ENCODE data around the gene ZNF511. TPM values are rescaled to one million over a fixed set of nuclear protein-coding genes. Genes with fewer than 3 reads are reported as not detected.

Gene ZNF511
- total RNA-seq, 6 donors from 2014 or later, result 12.6 to 44.2 (median 33.0) TPM

- WGBS, 2 donors, result 93% methylated on average over 6 of the region's 6 CpGs; no CpG with 5 or more reads in 1 of the 2 donors
- TF ChIP-seq EP300 (IDR thresholded peaks at IDR 0.05) (no peak), CTCF (IDR thresholded peaks at IDR 0.05) (no peak), POLR2AphosphoS5 (IDR thresholded peaks at IDR 0.05) (no peak), POLR2A (IDR thresholded peaks at IDR 0.05) (no peak)
Measured at GRCh38 chr10:133355266-133355665, 46.6 kb downstream of the ZNF511 start.

GRCh38 chr10:133355991-133356390, 47.3 kb downstream of the ZNF511 start:
- Histone ChIP-seq H3K4me3 (no peak overlapping the region), H3K36me3 (no peaks in the 10 kb centered on the region), H3K27me3 (peaks cover 0 to 2% (median 0%) of the 10 kb centered on the region in 4 donors), H3K9me3 (no peaks in the 10 kb centered on the region), H3K27ac (no peak overlapping the region), H3K4me1 (peaks cover 11 to 23% (median 13%) of the 10 kb centered on the region in 4 donors)
- no peak for ATAC-seq (ENCODE audit: low FRiP score in 2 of 2)
- WGBS, 2 donors, result 100% methylated on average over 1 to 2 of the region's 3 CpGs
- no peak for TF ChIP-seq CTCF (IDR thresholded peaks at IDR 0.05)
- TF ChIP-seq POLR2A (IDR thresholded peaks at IDR 0.05), result no peak
- TF ChIP-seq EP300 (IDR thresholded peaks at IDR 0.05), result no peak
- TF ChIP-seq POLR2AphosphoS5 (IDR thresholded peaks at IDR 0.05), result no peak
- DNase-seq, result peak in 1 of 2 donors; percentile 45

More at GRCh38 chr10:133355266-133355665, 46.6 kb downstream of the ZNF511 start:
- no peaks in the 10 kb centered on the region for H3K9me3 ChIP-seq
- no peak overlapping the region for H3K27ac ChIP-seq
- DNase-seq (peak in 1 of 2 donors; percentile 65), ATAC-seq (ENCODE audit: low FRiP score in 2 of 2) (no peak)
- peaks cover 11 to 23% (median 13%) of the 10 kb centered on the region in 4 donors for H3K4me1 ChIP-seq
- no peak overlapping the region for H3K4me3 ChIP-seq
- H3K27me3 ChIP-seq, result peaks cover 0 to 2% (median 0%) of the 10 kb centered on the region in 4 donors
- H3K36me3 ChIP-seq, result no peaks in the 10 kb centered on the region

GRCh38 chr10:133356549-133357284, 48.0 kb downstream of the ZNF511 start:
- H3K4me3 ChIP-seq, result peak overlapping the region; percentile 71 to 84 (median 81)
- peak overlapping the region; percentile 61 to 87 (median 80) for H3K27ac ChIP-seq
- DNase-seq (no peak), ATAC-seq (ENCODE audit: low FRiP score in 2 of 2) (peak in 1 of 2 donors; percentile 0)
- H3K9me3 ChIP-seq, result no peaks in the 10 kb centered on the region
- H3K4me1 ChIP-seq, result peaks cover 11 to 23% (median 13%) of the 10 kb centered on the region in 4 donors
- peaks cover 0 to 1% (median under 1%) of the 10 kb centered on the region in 4 donors for H3K36me3 ChIP-seq
- H3K27me3 ChIP-seq, result peaks cover 0 to 2% (median 0%) of the 10 kb centered on the region in 4 donors
- 28 to 47% methylated on average over 10 to 22 of the region's 27 CpGs for WGBS, 2 donors
- TF ChIP-seq CTCF (IDR thresholded peaks at IDR 0.05) (no peak), POLR2A (IDR thresholded peaks at IDR 0.05) (no peak), EP300 (IDR thresholded peaks at IDR 0.05) (no peak), POLR2AphosphoS5 (IDR thresholded peaks at IDR 0.05) (no peak)

GRCh38 chr10:133357285-133358161, 48.8 kb downstream of the ZNF511 start, which contains the start of gene FUOM:
Gene FUOM, minus strand, starts transcription at chr10:133358019. Its CDS starts 12 bp downstream, at chr10:133358007.
- peaks cover 0 to 2% (median 0%) of the 10 kb centered on the region in 4 donors for H3K27me3 ChIP-seq
- H3K4me3 ChIP-seq, result peak within 1 kb of the TSS; percentile 71 to 84 (median 81)
- no peak for TF ChIP-seq CTCF (IDR thresholded peaks at IDR 0.05)
- TF ChIP-seq POLR2A (IDR thresholded peaks at IDR 0.05), result peak in 2 of 4 donors; percentile 57 to 65
- TF ChIP-seq EP300 (IDR thresholded peaks at IDR 0.05), result no peak
- peak in 1 of 2 donors; percentile 54 for TF ChIP-seq POLR2AphosphoS5 (IDR thresholded peaks at IDR 0.05)
- H3K27ac ChIP-seq, result peak within 1 kb of the TSS; percentile 61 to 87 (median 80)
- peak; percentile 52 to 93 for DNase-seq
- H3K36me3 ChIP-seq, result peaks cover 2 to 10% (median 6%) of the 10 kb centered on the region in 4 donors
- peaks cover 11 to 23% (median 13%) of the 10 kb centered on the region in 4 donors for H3K4me1 ChIP-seq
- no peaks in the 10 kb centered on the region for H3K9me3 ChIP-seq
- peak; percentile 65 to 90 for ATAC-seq (ENCODE audit: low FRiP score in 2 of 2)
- WGBS, 2 donors, result 6% methylated on average over 7 of the region's 83 CpGs; no CpG with 5 or more reads in 1 of the 2 donors

Data from upper lobe of left lung (tissue), 6 donors.